T47D (cell line): ENCODE results near the gene PTCD1.
"Not testable (repeated sequence)": the region's sequence is repeated elsewhere in the genome, so short reads cannot be mapped to it uniquely, and the experiment has no call there.

Experiments
- DNase-seq, 2 experiments: peaks; one replicate each; pipeline versions ENCODE4 v3.0.0 to v3.0.0-alpha.2; 2011 to 2012; ENCODE audit warnings: low read depth in 1 of 2, low spot score in 1 of 2
- JUND ChIP-seq: IDR thresholded peaks from 2 replicates; pipeline ENCODE4 v1.6.1; 2012; ENCODE audit warnings: low read depth
- in situ Hi-C: cut with HindIII; loops from 2 replicates; pipeline ENCODE4 v1.10.0; 2016; ENCODE audit warnings: low sequenced_read_pairs, low pct_unique_long_range_greater_than_20kb

PTCD1 gene

GRCh38 chr7:99386584-99387238 lies 51.9 kb downstream of the PTCD1 start:
- DNase-seq = no peak
- in situ Hi-C loops = no loop called here
- no peak for TF ChIP-seq JUND

GRCh38 chr7:99385564-99385963 lies 53.0 kb downstream of the PTCD1 start:
- DNase-seq = no peak
- no peak for TF ChIP-seq JUND
- in situ Hi-C loops = no loop called here

- in situ Hi-C loops = no loop called here
- TF ChIP-seq JUND = no peak
- no peak for DNase-seq
These were observed 54.1 kb downstream of the PTCD1 start for GRCh38 chr7:99384523-99384922.

GRCh38 chr7:99383791-99384370 lies 54.7 kb downstream of the PTCD1 start:
- no peak for TF ChIP-seq JUND
- DNase-seq = no peak
- in situ Hi-C loops = no loop called here

GRCh38 chr7:99383203-99383602 lies 55.4 kb downstream of the PTCD1 start:
- in situ Hi-C loops = no loop called here
- TF ChIP-seq JUND = no peak
- DNase-seq = no peak

- DNase-seq = no peak
These were observed 56.9 kb downstream of the PTCD1 start for GRCh38 chr7:99381664-99382075.

GRCh38 chr7:99380823-99381663 lies 57.6 kb downstream of the PTCD1 start:
- DNase-seq = no peak
- in situ Hi-C loops = no loop called here

More at GRCh38 chr7:99381664-99382075, 56.9 kb downstream of the PTCD1 start:
- no peak for TF ChIP-seq JUND
- in situ Hi-C loops = no loop called here

GRCh38 chr7:99380032-99380822 lies 58.4 kb downstream of the PTCD1 start:
- no peak for TF ChIP-seq JUND
- no peak for DNase-seq
- in situ Hi-C loops = no loop called here

More at GRCh38 chr7:99380823-99381663, 57.6 kb downstream of the PTCD1 start:
- TF ChIP-seq JUND = no peak

- DNase-seq, in situ Hi-C loops: not testable (repeated sequence)
These were observed 58.9 kb downstream of the PTCD1 start for GRCh38 chr7:99379693-99380031.

- no peak for DNase-seq
- no peak for TF ChIP-seq JUND
- in situ Hi-C loops = no loop called here
These were observed 59.5 kb downstream of the PTCD1 start for GRCh38 chr7:99379043-99379577.

GRCh38 chr7:99375070-99375807 lies 63.4 kb downstream of the PTCD1 start:
- DNase-seq = peak; percentile 51 to 56
- in situ Hi-C loops = no loop called here
- TF ChIP-seq JUND = no peak
